HG03045 (cell line): ENCODE measurements around the gene CDH23.

Source experiments
- ATAC-seq: cut with Tn5 transposase; IDR thresholded peaks from one replicate; pipeline ENCODE4 v1.9.1; 2021; ENCODE audit warnings: mild to moderate bottlenecking, moderate library complexity; ENCODE audit not compliant: unreplicated experiment

The CDH23 gene

GRCh38 chr10:71391701-71392100, 5.0 kb upstream of the CDH23 start:
- ATAC-seq = no peak

GRCh38 chr10:71392292-71392691, 4.4 kb upstream of the CDH23 start:
- no peak for ATAC-seq

GRCh38 chr10:71392791-71393781, 3.6 kb upstream of the CDH23 start:
- no peak for ATAC-seq

- ATAC-seq = no peak
These were observed 2.8 kb upstream of the CDH23 start for GRCh38 chr10:71393841-71394475.

- ATAC-seq = no peak
These were observed 1.7 kb upstream of the CDH23 start for GRCh38 chr10:71394926-71395562.

- ATAC-seq = no peak
These were observed 1.1 kb upstream of the CDH23 start for GRCh38 chr10:71395621-71396020.

- no peak for ATAC-seq
These were observed 523 bp upstream of the CDH23 start for GRCh38 chr10:71396084-71396710.

GRCh38 chr10:71397296-71398212, 834 bp downstream of the CDH23 start:
- no peak for ATAC-seq

GRCh38 chr10:71398976-71399375, 2.3 kb downstream of the CDH23 start:
- ATAC-seq = no peak

- no peak for ATAC-seq
These were observed 3.2 kb downstream of the CDH23 start for GRCh38 chr10:71399946-71400345.

GRCh38 chr10:71401056-71401455, 4.3 kb downstream of the CDH23 start:
- no peak for ATAC-seq

- no peak for ATAC-seq
These were observed 5.3 kb downstream of the CDH23 start for GRCh38 chr10:71402005-71402404.

- no peak for ATAC-seq
These were observed 8.0 kb downstream of the CDH23 start for GRCh38 chr10:71404503-71405295.

GRCh38 chr10:71406878-71407277, 10.2 kb downstream of the CDH23 start:
- ATAC-seq = no peak

- ATAC-seq = no peak
These were observed 11.9 kb downstream of the CDH23 start for GRCh38 chr10:71408436-71409225.

- ATAC-seq = no peak
These were observed 12.9 kb downstream of the CDH23 start for GRCh38 chr10:71409516-71410104.

- no peak for ATAC-seq
These were observed 16.9 kb downstream of the CDH23 start for GRCh38 chr10:71413581-71413980.

GRCh38 chr10:71414359-71414758, 17.6 kb downstream of the CDH23 start:
- ATAC-seq = no peak
